Measurements from ENCODE around the gene SFSWAP. TPM values are rescaled to one million over a fixed set of nuclear protein-coding genes. Genes with fewer than 3 reads are reported as not detected.
"Not testable (repeated sequence)": the region's sequence is repeated elsewhere in the genome, so short reads cannot be mapped to it uniquely, and the experiment has no call there.

The SFSWAP gene
- total RNA-seq, result 10 to 100 TPM; 12.8 to 39.5 (median 25.9) TPM

- Histone ChIP-seq H3K4me1 (peaks cover 14 to 28% (median 15%) of the 10 kb centered on the region in 3 donors), H3K9me3 (no peaks in the 10 kb centered on the region), H3K36me3 (peaks cover 0 to 26% (median 17%) of the 10 kb centered on the region in 3 donors), H3K27me3 (no peaks in the 10 kb centered on the region), H3K27ac (peak within 1 kb of the TSS; percentile 90 to 96 (median 94)), H3K4me3 (peak within 1 kb of the TSS; percentile 90 to 99 (median 92))
- TF ChIP-seq CTCF (IDR thresholded peaks at IDR 0.05) (no peak), POLR2A (IDR thresholded peaks at IDR 0.05) (peak in 2 of 4 donors; percentile 43 to 71)
- intact Hi-C loops (cut with DNase I), result no loop called here
- no peak for DNase-seq
- WGBS, 2 donors, result 1 to 4% methylated on average over 6 to 38 of the region's 90 CpGs
Observed at GRCh38 chr12:131710464-131711457, at the start of gene SFSWAP. Gene SFSWAP, plus strand, starts transcription at chr12:131711090. Its CDS starts 140 bp downstream, at chr12:131711230.

DNA sequence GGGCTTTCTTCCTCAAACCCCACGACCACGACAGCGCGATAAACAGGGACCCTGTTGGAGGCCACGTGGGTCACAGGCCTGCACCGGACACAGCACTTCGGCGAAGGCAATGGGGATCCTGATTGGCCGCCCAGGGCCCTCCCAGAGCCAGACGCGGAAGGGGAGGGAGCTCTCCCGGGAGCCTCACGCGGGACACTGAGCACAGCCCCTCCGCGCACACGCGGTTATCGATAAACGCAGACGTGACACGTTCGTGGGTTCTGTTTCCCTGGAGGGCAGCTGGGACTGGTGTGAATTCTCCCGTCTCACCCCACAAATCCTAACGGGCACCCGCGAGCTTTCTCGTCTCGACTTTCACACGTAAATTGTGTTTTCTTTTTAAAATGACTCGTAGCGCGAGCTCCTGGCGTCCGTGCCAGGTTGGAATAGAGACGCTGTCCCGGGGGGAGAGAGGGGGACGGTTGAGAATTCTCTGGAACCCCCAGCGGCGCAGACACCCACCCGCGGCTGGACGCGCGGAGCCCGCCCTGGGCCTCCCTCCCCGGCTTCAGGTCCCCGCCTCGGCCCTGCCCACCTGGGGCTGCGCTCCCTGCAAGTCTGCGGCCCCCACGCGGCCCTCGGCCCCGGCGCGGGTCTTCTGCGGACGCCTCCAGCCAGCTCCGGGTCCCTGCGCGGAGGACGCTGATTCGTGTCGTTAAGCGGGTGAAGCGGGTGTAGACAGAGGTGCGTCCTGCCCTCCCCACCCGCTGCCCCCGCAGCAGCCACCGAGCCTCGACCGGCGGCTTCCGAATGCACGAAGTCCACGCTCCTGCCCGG is 49.5 kb upstream of the SFSWAP start:
- H3K9me3 ChIP-seq, H3K4me1 ChIP-seq, DNase-seq, H3K36me3 ChIP-seq, H3K27ac ChIP-seq: not testable (repeated sequence)
- intact Hi-C loops (cut with DNase I), result loop anchor here (10.0 kb wide), 1 partner anchor 367 kb away; no protein-coding TSS in a partner anchor
- H3K4me3 ChIP-seq, result peak overlapping the region in 3 of 4 donors; percentile 32 to 53 (median 34)
- WGBS, 2 donors, result no CpG with 5 or more reads among the region's 78 CpGs
- peaks cover 0 to 33% (median 0%) of the 10 kb centered on the region in 4 donors for H3K27me3 ChIP-seq

DNA sequence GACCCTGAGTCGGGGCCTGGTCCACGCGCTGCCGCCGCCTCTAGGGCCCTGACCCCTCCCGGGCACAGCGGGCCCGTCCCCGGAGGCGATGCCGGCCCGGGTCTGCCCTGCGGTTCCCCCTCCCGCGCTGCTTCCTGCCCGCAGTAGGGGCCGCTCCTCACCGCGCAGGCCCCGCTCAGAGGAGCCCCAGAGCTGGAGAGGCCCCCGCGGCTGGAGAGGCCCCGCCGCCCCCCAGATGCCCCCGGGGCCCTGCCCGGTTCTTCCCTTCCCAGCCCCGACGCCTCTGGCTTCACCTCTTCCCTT is 49.0 kb upstream of the SFSWAP start:
- not testable (repeated sequence) for H3K36me3 ChIP-seq, H3K9me3 ChIP-seq, H3K4me1 ChIP-seq, H3K27ac ChIP-seq, DNase-seq, H3K4me3 ChIP-seq
- no CpG with 5 or more reads among the region's 28 CpGs for WGBS, 2 donors
- intact Hi-C loops (cut with DNase I), result loop anchor here (10.0 kb wide), 1 partner anchor 367 kb away; no protein-coding TSS in a partner anchor
- peaks cover 0 to 33% (median 0%) of the 10 kb centered on the region in 4 donors for H3K27me3 ChIP-seq

GRCh38 chr12:131662346-131662745 is 48.5 kb upstream of the SFSWAP start:
- H3K36me3 ChIP-seq, H3K9me3 ChIP-seq, H3K27ac ChIP-seq, H3K4me1 ChIP-seq, DNase-seq, H3K4me3 ChIP-seq: not testable (repeated sequence)
- peaks cover 0 to 33% (median 0%) of the 10 kb centered on the region in 4 donors for H3K27me3 ChIP-seq
- intact Hi-C loops (cut with DNase I), result loop anchor here (10.0 kb wide), 1 partner anchor 368 kb away; no protein-coding TSS in a partner anchor
- WGBS, 2 donors, result 69 to 80% methylated on average over 1 to 8 of the region's 10 CpGs

DNA sequence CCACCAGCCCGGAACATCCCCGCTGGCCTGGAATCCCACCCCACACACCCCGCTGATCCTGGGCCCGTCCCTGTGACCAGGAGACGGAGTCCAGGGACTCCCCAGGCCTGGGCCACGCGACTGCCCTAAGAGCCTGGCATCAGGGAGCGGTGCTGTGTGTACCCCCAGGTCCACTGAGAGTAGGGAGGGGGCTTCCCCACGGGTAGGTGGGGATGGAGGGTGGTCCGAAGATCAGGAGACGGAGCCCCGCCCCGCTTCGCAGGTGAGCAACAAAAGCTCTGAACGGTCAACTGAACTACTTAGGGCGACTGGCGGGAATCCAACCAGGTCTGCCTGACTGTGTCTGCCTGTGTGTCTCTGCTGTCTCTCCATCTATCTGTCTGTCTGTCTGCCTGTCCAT is 45.2 kb upstream of the SFSWAP start:
- intact Hi-C loops (cut with DNase I), result loop anchor here (10.0 kb wide), 1 partner anchor 371 kb away; no protein-coding TSS in a partner anchor
- H3K4me3 ChIP-seq, H3K4me1 ChIP-seq, H3K9me3 ChIP-seq, H3K27ac ChIP-seq, DNase-seq, H3K36me3 ChIP-seq: not testable (repeated sequence)
- peaks cover 0 to 30% (median 0%) of the 10 kb centered on the region in 4 donors for H3K27me3 ChIP-seq
- WGBS, 2 donors, result 72 to 80% methylated on average over 2 to 3 of the region's 17 CpGs

DNA sequence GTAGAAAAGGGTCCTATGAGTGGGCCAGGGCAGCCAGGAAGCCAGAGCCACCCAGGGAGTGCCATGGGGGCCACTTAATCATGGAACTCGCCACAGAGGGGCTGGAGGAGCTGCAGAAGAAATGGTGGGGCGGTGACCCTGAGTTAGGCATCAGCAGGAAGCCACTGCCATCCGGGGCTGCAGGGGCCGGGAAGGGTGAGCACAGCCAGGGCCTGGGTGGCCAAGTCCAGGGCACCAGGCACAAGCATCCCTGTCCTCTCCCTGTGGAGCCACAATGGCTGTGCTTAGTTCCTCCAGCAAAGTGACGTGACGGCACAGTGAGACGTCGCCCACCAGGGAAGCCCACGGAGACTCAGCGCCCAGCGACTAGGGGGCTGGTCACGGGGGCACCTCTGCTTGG is 44.4 kb upstream of the SFSWAP start:
- WGBS, 2 donors, result 90% methylated on average over 2 to 3 of the region's 12 CpGs
- intact Hi-C loops (cut with DNase I), result loop anchor here (10.0 kb wide), 1 partner anchor 372 kb away; no protein-coding TSS in a partner anchor
- peaks cover 0 to 32% (median 0%) of the 10 kb centered on the region in 4 donors for H3K27me3 ChIP-seq
- H3K27ac ChIP-seq, H3K9me3 ChIP-seq, H3K36me3 ChIP-seq, H3K4me3 ChIP-seq, H3K4me1 ChIP-seq, DNase-seq: not testable (repeated sequence)

- not testable (repeated sequence) for H3K27ac ChIP-seq, H3K36me3 ChIP-seq, DNase-seq, H3K4me1 ChIP-seq, H3K9me3 ChIP-seq, H3K4me3 ChIP-seq
- H3K27me3 ChIP-seq, result peaks cover 0 to 36% (median 0%) of the 10 kb centered on the region in 4 donors
- WGBS, 2 donors, result 69 to 76% methylated on average over 7 to 9 of the region's 12 CpGs
- intact Hi-C loops (cut with DNase I), result loop anchor here (10.0 kb wide), 1 partner anchor 372 kb away; no protein-coding TSS in a partner anchor
Observed at GRCh38 chr12:131666978-131667601, 43.8 kb upstream of the SFSWAP start.
